T-helper 9 cell (primary cell): ENCODE measurements around the gene TFDP1.
"Not testable (repeated sequence)": the region's sequence is repeated elsewhere in the genome, so short reads cannot be mapped to it uniquely, and the experiment has no call there.

ENCODE experiments used
- DNase-seq: peaks from one replicate; pipeline ENCODE4 v3.0.0-alpha.2; 2020

The TFDP1 gene

GRCh38 chr13:113620036-113620796 lies 35.7 kb downstream of the TFDP1 start:
- DNase-seq = no peak

DNA sequence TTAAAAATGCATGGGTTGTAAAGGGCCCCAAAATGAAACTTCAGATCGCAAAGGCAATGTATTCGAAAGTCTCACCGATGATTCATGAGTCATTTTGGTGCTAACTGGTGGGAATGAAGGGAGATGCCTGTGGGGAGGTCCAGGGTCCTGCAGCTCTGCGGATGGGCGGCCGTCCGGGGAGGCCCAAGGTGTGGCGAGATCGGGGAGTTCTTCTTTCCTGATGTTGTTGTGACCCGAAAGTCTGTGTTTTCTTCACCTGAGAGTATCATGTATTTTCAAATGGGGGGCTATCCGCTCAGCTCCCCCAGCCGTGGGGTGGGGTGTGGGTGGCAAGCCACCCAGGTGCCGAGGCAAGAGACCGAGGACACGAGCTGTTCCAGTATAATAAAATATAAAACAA lies 36.5 kb downstream of the TFDP1 start:
- no peak for DNase-seq

DNA sequence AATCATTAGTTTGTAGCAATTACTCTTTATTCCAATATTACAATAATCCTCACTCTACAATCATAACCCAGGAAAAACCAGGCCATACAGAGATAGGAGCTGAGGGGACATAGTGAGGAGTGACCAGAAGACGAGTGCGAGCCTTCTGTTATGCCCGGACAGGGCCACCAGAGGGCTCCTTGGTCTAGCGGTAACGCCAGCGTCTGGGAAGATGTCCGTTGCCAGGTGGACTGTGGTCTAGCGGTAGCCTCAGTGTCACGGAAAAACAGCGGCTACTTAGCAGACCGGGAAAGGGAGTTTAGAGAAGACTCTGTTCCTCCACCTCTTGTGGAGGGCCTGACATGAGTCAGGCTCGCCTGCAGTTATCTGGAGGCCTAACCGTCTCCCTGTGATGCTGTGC lies 36.9 kb downstream of the TFDP1 start:
- not testable (repeated sequence) for DNase-seq

DNA sequence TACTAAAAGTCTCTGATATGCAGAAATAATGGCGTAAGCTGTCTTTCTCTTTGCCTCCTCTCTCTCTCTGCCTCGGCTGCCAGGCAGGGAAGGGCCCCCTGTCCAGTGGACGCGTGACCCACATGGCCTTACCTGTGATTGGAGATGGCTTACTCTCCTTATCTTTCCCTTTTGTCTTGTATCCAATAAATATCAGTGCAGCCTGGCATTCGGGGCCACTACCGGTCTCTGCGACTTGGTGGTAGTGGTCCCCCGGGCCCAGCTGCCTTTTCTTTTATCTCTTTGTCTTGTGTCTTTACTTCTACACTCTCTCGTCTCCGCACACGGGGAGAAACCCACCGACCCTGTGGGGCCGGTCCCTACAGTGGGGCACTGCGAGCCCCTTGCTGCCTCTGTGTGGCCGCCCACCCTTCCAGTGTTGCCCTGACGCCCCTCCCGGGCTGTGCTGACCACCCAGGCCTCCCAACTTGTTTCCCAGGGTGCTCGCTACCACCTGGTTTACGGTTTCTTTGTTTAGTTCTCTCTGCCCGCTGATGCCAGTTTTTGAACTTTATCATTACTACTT lies 37.5 kb downstream of the TFDP1 start:
- DNase-seq = not testable (repeated sequence)

DNA sequence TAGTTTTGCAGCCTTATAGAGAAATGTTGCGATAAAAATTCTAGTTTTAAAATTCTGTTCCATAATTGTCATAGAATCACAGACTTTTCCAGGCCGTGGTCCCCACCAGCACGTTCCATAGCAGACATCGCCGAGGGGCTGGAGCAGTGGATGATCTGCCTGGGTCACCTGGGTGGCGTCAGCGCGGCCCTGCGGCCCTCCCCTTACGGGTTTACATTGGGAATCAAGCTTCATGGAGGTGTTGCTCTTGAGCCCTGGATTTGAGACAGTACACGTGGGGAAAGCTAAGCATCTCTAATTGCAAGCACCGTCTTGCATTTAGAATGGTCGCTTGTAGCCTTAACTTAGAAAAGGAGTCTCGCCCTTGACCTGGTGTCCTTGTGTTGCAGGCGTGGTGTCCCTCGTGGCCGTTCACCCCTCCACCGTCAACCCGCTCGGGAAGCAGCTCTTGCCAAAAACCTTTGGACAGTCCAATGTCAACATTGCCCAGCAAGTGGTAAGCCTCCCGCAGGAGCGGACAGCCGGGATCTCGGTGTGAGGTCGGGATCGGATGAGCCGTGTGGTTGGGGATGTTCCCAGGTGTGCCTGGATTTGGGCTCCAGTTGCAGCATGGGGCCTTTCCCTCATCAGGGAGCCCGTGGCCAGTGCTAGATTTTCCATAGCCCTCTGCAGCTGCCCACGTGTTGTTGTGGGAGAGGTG lies 38.4 kb downstream of the TFDP1 start:
- no peak for DNase-seq

GRCh38 chr13:113623491-113624234 lies 39.1 kb downstream of the TFDP1 start:
- DNase-seq = no peak

DNA sequence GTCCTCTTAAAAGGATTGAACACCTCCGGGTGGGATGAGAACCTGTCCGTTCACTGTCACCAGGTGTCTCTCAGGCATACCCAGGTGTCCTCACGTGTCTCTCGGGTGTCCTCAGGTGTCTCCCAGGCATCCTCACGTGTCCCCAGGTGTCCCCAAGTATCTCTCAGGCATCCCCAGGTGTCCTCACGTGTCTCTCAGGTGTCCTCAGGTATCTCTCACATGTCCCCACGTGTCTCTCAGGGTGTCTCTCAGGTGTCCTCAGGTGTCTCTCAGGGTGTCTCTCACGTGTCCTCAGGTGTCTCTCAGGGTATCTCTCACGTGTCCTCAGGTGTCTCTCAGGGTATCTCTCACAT lies 39.7 kb downstream of the TFDP1 start:
- DNase-seq = no peak

DNA sequence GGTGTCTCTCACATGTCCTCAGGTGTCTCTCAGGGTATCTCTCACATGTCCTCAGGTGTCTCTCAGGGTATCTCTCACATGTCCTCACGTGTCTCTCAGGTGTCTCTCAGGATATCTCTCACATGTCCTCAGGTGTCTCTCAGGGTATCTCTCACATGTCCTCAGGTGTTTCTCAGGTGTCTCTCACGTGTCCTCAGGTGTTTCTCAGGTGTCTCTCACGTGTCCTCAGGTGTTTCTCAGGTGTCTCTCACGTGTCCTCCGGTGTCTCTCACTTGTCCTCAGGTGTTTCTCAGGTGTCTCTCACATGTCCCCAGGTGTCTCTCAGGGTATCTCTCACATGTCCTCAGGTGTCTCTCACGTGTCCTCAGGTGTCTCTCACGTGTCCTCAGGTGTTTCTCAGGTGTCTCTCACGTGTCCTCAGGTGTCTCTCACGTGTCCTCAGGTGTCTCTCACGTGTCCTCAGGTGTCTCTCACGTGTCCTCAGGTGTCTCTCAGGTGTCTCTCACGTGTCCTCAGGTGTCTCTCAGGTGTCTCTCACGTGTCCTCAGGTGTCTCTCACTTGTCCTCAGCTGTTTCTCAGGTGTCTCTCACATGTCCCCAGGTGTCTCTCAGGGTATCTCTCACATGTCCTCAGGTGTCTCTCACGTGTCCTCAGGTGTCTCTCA lies 40.2 kb downstream of the TFDP1 start:
- DNase-seq = not testable (repeated sequence)

DNA sequence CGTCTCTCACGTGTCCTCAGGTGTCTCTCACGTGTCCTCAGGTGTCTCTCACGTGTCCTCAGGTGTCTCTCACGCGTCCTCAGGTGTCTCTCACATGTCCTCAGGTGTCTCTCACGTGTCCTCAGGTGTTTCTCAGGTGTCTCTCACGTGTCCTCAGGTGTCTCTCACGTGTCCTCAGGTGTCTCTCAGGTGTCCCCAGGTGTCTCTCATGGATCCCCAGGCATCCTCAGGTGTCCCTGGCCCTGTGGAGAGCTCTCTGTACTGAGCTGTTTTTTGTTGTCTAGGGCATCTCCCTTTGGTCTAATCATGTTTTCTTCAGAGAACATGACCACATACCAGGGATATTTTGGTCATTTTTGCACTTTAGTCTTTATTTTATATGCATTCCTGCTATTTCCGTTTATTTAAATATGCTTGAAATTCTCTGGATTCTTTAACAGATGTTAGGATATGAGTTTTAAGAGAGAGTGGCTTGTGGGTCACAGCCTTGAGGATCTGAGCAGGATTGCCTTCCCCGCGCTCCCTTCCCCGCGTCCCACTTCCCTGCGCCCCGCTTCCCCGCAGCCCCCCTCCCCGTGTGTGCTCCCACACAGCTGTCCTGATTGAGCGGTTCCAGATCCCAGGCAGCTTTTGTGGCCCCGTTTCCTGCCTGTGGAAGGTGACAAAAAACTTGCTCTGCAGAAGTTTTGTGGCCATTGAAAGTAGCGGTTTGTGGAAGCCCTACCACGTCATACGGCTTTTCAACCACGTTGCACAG lies 41.6 kb downstream of the TFDP1 start:
- no peak for DNase-seq

DNA sequence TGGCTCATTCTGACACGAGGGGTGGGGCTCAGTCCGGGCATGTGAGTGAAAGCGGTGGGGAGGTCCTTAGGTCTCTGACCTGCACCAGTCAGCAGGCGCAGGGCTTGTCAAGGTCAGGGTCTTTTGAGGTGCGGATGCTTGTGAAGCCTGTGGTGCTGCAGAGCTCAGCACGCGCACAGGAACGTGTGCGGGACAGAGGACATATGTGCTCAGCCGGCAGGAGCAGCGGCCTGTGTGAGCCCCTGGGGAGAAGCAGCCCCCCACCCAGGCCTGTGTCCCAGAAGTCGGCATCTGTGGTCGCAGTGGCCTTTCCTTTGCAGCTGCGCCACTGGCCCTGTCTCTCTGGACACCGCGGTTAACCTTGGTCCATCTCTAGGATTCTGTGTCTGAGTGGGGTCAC lies 42.6 kb downstream of the TFDP1 start:
- DNase-seq = no peak

GRCh38 chr13:113628291-113629270 lies 44.0 kb downstream of the TFDP1 start:
- no peak for DNase-seq

- DNase-seq = no peak
Measured at GRCh38 chr13:113629866-113630265, 45.3 kb downstream of the TFDP1 start.

GRCh38 chr13:113630296-113630695 lies 45.7 kb downstream of the TFDP1 start:
- DNase-seq = no peak

DNA sequence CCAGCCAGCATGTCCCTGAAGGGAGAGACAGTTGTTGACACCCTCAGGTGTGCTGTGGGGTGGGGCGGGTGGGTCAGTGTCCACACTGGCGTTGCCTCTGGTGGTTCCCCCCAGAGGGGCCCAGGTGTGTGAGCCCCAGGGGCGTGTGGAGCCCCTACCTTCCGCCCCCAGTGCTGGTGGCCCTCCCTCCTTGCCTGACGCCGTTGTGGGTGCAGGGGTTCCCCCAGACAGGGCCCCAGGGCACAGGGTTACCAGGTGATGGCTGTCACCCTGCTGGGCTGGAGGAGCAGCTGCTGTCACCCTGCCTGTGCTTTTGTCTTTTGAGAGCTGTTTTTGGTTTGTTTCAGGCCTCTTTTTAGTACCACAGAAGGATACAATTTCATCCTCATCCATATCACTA lies 46.3 kb downstream of the TFDP1 start:
- DNase-seq = no peak

- DNase-seq = no peak
Measured at GRCh38 chr13:113631341-113632095, 47.0 kb downstream of the TFDP1 start.

GRCh38 chr13:113632706-113633484 lies 48.3 kb downstream of the TFDP1 start:
- no peak for DNase-seq

DNA sequence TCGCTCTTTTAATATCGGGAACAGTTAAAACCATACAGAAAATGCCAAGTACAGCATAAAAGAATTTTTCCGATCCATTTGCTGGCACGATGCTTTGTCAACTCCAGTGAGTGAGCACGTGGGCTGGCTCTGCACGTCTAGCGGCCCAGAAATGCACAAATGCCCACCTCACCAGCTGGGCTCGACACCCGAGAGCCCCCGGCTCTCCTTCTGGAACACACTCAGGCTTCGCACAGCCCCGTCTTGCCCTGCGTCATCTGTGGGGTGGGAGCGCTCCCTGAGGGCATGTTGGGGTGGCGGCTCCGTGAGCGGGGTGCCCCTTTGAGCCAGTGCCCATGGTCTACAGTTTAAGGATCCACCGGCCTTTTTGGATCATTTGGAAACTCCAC lies 48.9 kb downstream of the TFDP1 start:
- DNase-seq = no peak

GRCh38 chr13:113634279-113635047 lies 49.9 kb downstream of the TFDP1 start:
- no peak for DNase-seq

DNA sequence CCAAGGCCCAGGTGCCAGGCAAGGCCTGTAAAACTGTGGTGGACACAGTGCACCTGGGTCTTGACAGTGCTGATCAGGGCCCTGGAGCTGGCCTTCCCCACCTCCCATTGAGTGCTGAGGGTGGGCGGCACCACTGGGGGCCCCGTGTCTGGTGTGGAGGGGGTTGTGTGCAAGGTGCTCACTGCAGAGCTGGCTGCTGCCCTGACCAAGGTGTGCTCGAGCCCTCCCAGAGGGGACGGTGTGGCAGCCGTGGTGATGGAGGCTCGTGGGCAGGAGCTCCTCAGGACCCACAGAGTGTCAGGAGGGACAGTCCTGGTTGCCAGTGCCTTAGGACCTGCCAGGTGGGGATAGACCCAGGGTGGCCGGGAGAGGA lies 50.5 kb downstream of the TFDP1 start:
- no peak for DNase-seq
